DMS153 (cell line): ENCODE data around the gene ADCY4.
A peak's percentile ranks its signal among the peaks of the same experiment; 100 is the strongest.
"Not testable (repeated sequence)": the region's sequence is repeated elsewhere in the genome, so short reads cannot be mapped to it uniquely, and the experiment has no call there.

ENCODE experiments used
- DNase-seq: peaks from one replicate; lab custom pipeline; 2025; lab: John Stamatoyannopoulos, UW

ADCY4 gene

GRCh38 chr14:24338843-24339242, 4.0 kb upstream of the ADCY4 start:
- DNase-seq: no peak

GRCh38 chr14:24337824-24338175, 2.9 kb upstream of the ADCY4 start:
- no peak for DNase-seq

- no peak for DNase-seq
These were observed 2.4 kb upstream of the ADCY4 start for GRCh38 chr14:24337144-24337823.

- DNase-seq: no peak
These were observed 745 bp upstream of the ADCY4 start for GRCh38 chr14:24335461-24336171.

- peak; percentile 79 for DNase-seq
These were observed 2.4 kb downstream of the ADCY4 start for GRCh38 chr14:24332268-24332993.

GRCh38 chr14:24331731-24332267, 3.1 kb downstream of the ADCY4 start:
- DNase-seq: no peak

GRCh38 chr14:24330973-24331674, 3.7 kb downstream of the ADCY4 start:
- DNase-seq: no peak

- no peak for DNase-seq
These were observed 5.1 kb downstream of the ADCY4 start for GRCh38 chr14:24329736-24330135.

- DNase-seq: no peak
These were observed 5.7 kb downstream of the ADCY4 start for GRCh38 chr14:24329073-24329663.

- not testable (repeated sequence) for DNase-seq
These were observed 7.0 kb downstream of the ADCY4 start for GRCh38 chr14:24327914-24328313.

GRCh38 chr14:24327303-24327702, 7.6 kb downstream of the ADCY4 start:
- no peak for DNase-seq

GRCh38 chr14:24325963-24326362, 8.9 kb downstream of the ADCY4 start:
- no peak for DNase-seq

- no peak for DNase-seq
These were observed 9.8 kb downstream of the ADCY4 start for GRCh38 chr14:24325041-24325530.

- no peak for DNase-seq
These were observed 10.8 kb downstream of the ADCY4 start for GRCh38 chr14:24324024-24324423.

GRCh38 chr14:24323341-24323740, 11.5 kb downstream of the ADCY4 start:
- no peak for DNase-seq

GRCh38 chr14:24322672-24323071, 12.2 kb downstream of the ADCY4 start:
- no peak for DNase-seq

GRCh38 chr14:24321212-24321975, 13.5 kb downstream of the ADCY4 start:
- DNase-seq: no peak

GRCh38 chr14:24317141-24317928, 17.5 kb downstream of the ADCY4 start:
- DNase-seq: no peak

- no peak for DNase-seq
These were observed 18.3 kb downstream of the ADCY4 start for GRCh38 chr14:24316597-24316950.
